IPS-NIHi7 (cell line): ENCODE results near the gene RELT.
"Not testable (repeated sequence)": the region's sequence is repeated elsewhere in the genome, so short reads cannot be mapped to it uniquely, and the experiment has no call there.

ENCODE experiments used
- DNase-seq: peaks from one replicate; pipeline ENCODE4 v3.0.0; 2012; ENCODE audit warnings: mixed read lengths; ENCODE audit errors: extremely low spot score

The RELT gene

GRCh38 chr11:73436859-73437258, 60.7 kb downstream of the RELT start:
- not testable (repeated sequence) for DNase-seq

- DNase-seq: no peak
Measured at GRCh38 chr11:73439002-73439843, 63.0 kb downstream of the RELT start.

- no peak for DNase-seq
Measured at GRCh38 chr11:73445980-73446379, 69.8 kb downstream of the RELT start.

GRCh38 chr11:73446766-73447165, 70.6 kb downstream of the RELT start:
- DNase-seq: no peak
